HG02840 (cell line): ENCODE results near the gene FAM184A.

Experiments
- ATAC-seq: cut with Tn5 transposase; IDR thresholded peaks from one replicate; pipeline ENCODE4 v1.9.1; 2021; ENCODE audit warnings: mild to moderate bottlenecking, moderate library complexity, moderate number of reproducible peaks; ENCODE audit not compliant: unreplicated experiment, low FRiP score

FAM184A gene

GRCh38 chr6:118971682-118972081, 106.8 kb downstream of the FAM184A start:
- ATAC-seq = no peak

GRCh38 chr6:118970866-118971265, 107.6 kb downstream of the FAM184A start:
- no peak for ATAC-seq

GRCh38 chr6:118968416-118968815, 110.0 kb downstream of the FAM184A start:
- no peak for ATAC-seq

- ATAC-seq = no peak
Observed at GRCh38 chr6:118967239-118967638, 111.2 kb downstream of the FAM184A start.

GRCh38 chr6:118965843-118966370, 112.6 kb downstream of the FAM184A start:
- ATAC-seq = no peak

GRCh38 chr6:118965371-118965770, 113.1 kb downstream of the FAM184A start:
- no peak for ATAC-seq

GRCh38 chr6:118963003-118963402, 115.5 kb downstream of the FAM184A start:
- no peak for ATAC-seq

- no peak for ATAC-seq
Observed at GRCh38 chr6:118959903-118960302, 118.6 kb downstream of the FAM184A start.

- no peak for ATAC-seq
Observed at GRCh38 chr6:118953391-118953790, 125.1 kb downstream of the FAM184A start.

GRCh38 chr6:118952683-118953082, 125.8 kb downstream of the FAM184A start:
- no peak for ATAC-seq

GRCh38 chr6:118945217-118945616, 133.2 kb downstream of the FAM184A start:
- no peak for ATAC-seq

- ATAC-seq = no peak
Observed at GRCh38 chr6:118940770-118941169, 137.7 kb downstream of the FAM184A start.

GRCh38 chr6:118939683-118940082, 138.8 kb downstream of the FAM184A start:
- ATAC-seq = no peak

GRCh38 chr6:118935978-118936703, 142.3 kb downstream of the FAM184A start:
- no peak for ATAC-seq

- peak; percentile 1 for ATAC-seq
Observed at GRCh38 chr6:118935331-118935668, 143.2 kb downstream of the FAM184A start.

GRCh38 chr6:118934461-118935330, 143.8 kb downstream of the FAM184A start, which contains the start of gene MCM9:
MCM9 (minus strand) TSS chr6:118935159; CDS start chr6:118931723, 3,436 bp downstream.
- peak; percentile 92 for ATAC-seq

GRCh38 chr6:118933855-118934460, 144.5 kb downstream of the FAM184A start:
- ATAC-seq = peak; percentile 4

GRCh38 chr6:118932421-118932820, 146.0 kb downstream of the FAM184A start:
- no peak for ATAC-seq

- no peak for ATAC-seq
Observed at GRCh38 chr6:118931436-118931835, 147.0 kb downstream of the FAM184A start.

GRCh38 chr6:118930680-118931079, 147.8 kb downstream of the FAM184A start:
- no peak for ATAC-seq

- no peak for ATAC-seq
Observed at GRCh38 chr6:118923035-118923434, 155.4 kb downstream of the FAM184A start.
